WTC11 (cell line): ENCODE measurements around the gene BDKRB2.

Experiments used
- CBFB ChIP-seq: sonication (generic); formaldehyde crosslinking; IDR thresholded peaks from 2 replicates; pipeline ENCODE4 v1.8.1; 2022; ENCODE audit warnings: mild to moderate bottlenecking, low read depth, missing genetic modification reagents
- CTCF ChIP-seq: fragments of 200-600 bp; IDR thresholded peaks from 2 replicates; pipeline ENCODE4 v1.8.0; 2022; ENCODE audit warnings: antibody characterized with exemption
- NFYB ChIP-seq: sonication (generic); formaldehyde crosslinking; conservative IDR thresholded peaks from 2 replicates; pipeline ENCODE4 v1.8.0; 2022; ENCODE audit warnings: low read depth, missing genetic modification reagents
- TF ChIP-seq, protein P1 (sequence below): sonication (generic); formaldehyde crosslinking; IDR thresholded peaks from 2 replicates; pipeline ENCODE4 v1.8.1; 2023; ENCODE audit warnings: mild to moderate bottlenecking, missing genetic modification reagents
- TF ChIP-seq, protein P2 (sequence below): sonication (generic); formaldehyde crosslinking; IDR thresholded peaks from 2 replicates; pipeline ENCODE4 v1.8.0; 2022; ENCODE audit warnings: mild to moderate bottlenecking, missing genetic modification reagents

DNA sequence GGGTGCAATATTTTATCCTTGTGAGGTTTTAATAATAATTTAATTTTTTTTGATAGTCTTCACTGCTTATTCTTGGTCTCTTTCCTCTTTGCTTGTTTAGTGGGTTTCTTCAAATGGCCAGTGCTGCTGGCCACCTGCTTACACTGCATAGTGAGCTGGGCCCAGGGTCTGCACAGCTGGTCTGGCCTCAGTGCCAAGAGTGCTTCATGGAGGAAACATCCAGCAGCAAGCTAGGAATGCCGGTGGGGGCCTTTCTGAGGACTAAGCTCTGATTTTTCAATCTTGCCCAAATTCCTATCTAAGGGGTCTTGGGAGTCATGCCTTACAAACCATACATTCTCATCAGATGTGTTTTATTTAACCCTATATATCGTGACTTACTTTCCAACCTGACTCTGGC is 13.3 kb upstream of the BDKRB2 start:
- no peak for TF ChIP-seq CTCF
- TF ChIP-seq CBFB (CRISPR knock-in tag) = no peak
- TF ChIP-seq, protein P1, sequence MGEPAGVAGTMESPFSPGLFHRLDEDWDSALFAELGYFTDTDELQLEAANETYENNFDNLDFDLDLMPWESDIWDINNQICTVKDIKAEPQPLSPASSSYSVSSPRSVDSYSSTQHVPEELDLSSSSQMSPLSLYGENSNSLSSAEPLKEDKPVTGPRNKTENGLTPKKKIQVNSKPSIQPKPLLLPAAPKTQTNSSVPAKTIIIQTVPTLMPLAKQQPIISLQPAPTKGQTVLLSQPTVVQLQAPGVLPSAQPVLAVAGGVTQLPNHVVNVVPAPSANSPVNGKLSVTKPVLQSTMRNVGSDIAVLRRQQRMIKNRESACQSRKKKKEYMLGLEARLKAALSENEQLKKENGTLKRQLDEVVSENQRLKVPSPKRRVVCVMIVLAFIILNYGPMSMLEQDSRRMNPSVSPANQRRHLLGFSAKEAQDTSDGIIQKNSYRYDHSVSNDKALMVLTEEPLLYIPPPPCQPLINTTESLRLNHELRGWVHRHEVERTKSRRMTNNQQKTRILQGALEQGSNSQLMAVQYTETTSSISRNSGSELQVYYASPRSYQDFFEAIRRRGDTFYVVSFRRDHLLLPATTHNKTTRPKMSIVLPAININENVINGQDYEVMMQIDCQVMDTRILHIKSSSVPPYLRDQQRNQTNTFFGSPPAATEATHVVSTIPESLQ (CRISPR knock-in tag) = no peak
- TF ChIP-seq, protein P2, sequence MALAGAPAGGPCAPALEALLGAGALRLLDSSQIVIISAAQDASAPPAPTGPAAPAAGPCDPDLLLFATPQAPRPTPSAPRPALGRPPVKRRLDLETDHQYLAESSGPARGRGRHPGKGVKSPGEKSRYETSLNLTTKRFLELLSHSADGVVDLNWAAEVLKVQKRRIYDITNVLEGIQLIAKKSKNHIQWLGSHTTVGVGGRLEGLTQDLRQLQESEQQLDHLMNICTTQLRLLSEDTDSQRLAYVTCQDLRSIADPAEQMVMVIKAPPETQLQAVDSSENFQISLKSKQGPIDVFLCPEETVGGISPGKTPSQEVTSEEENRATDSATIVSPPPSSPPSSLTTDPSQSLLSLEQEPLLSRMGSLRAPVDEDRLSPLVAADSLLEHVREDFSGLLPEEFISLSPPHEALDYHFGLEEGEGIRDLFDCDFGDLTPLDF (CRISPR knock-in tag) = no peak
- no peak for TF ChIP-seq NFYB
